Stimulated activated naive CD8-positive, alpha-beta T cell treated with anti-CD3 and anti-CD28 coated beads, Interleukin-15, amount 100 ng/mL, for 72 hours (primary cell): ENCODE data around the gene STX18.
"Not testable (repeated sequence)": the region's sequence is repeated elsewhere in the genome, so short reads cannot be mapped to it uniquely, and the experiment has no call there.

ENCODE experiments used
- ATAC-seq: fragments of 150-1000 bp; cut with Tn5 transposase; 2 replicates; pipeline ENCODE4 v1.10.0; 2021; ENCODE audit warnings: mild to moderate bottlenecking, moderate library complexity
- DNase-seq, 2 donors: peaks; one replicate each; pipeline ENCODE4 v3.0.0; 2021 to 2022
- H3K27ac Mint-ChIP-seq, 2 donors: one replicate each; pipeline ENCODE4 v1.8.0; 2022; ENCODE audit warnings: mild to moderate bottlenecking in 2 of 2, mixed read lengths in 2 of 2, moderate library complexity in 2 of 2
- H3K27me3 Mint-ChIP-seq: one replicate; pipeline ENCODE4 v1.8.0; 2022; ENCODE audit warnings: mixed read lengths
- H3K4me1 Mint-ChIP-seq: one replicate; pipeline ENCODE4 v1.8.0; 2022; ENCODE audit warnings: mild to moderate bottlenecking, mixed read lengths
- H3K4me3 Mint-ChIP-seq, 2 donors: one replicate each; pipeline ENCODE4 v1.8.0; 2022; ENCODE audit warnings: mild to moderate bottlenecking in 2 of 2, mixed read lengths in 2 of 2, moderate library complexity in 1 of 2
- H3K9me3 Mint-ChIP-seq, 2 donors: one replicate each; pipeline ENCODE4 v1.8.0; 2022; ENCODE audit warnings: mixed read lengths in 2 of 2

The STX18 gene

GRCh38 chr4:4481399-4481994, 60.4 kb downstream of the STX18 start:
- Mint-ChIP-seq H3K9me3 (no peaks in the 10 kb centered on the region), H3K27ac (no peak overlapping the region), H3K27me3 (no peaks in the 10 kb centered on the region), H3K4me3 (no peak overlapping the region), H3K4me1 (peaks cover 17% of the 10 kb centered on the region)
- DNase-seq: no peak
- no peak for ATAC-seq

- Mint-ChIP-seq H3K27ac (no peak overlapping the region), H3K4me3 (no peak overlapping the region)
- DNase-seq: no peak
These were observed 61.0 kb downstream of the STX18 start for GRCh38 chr4:4480685-4481398.

GRCh38 chr4:4480205-4480604, 61.6 kb downstream of the STX18 start:
- peaks cover 17% of the 10 kb centered on the region for H3K4me1 Mint-ChIP-seq
- H3K27me3 Mint-ChIP-seq: no peaks in the 10 kb centered on the region
- no peaks in the 10 kb centered on the region for H3K9me3 Mint-ChIP-seq
- no peak for ATAC-seq
- no peak overlapping the region for H3K4me3 Mint-ChIP-seq
- peak overlapping the region; percentile 5 for H3K27ac Mint-ChIP-seq
- no peak for DNase-seq

More at GRCh38 chr4:4480685-4481398, 61.0 kb downstream of the STX18 start:
- Mint-ChIP-seq H3K4me1 (peaks cover 17% of the 10 kb centered on the region), H3K27me3 (no peaks in the 10 kb centered on the region), H3K9me3 (no peaks in the 10 kb centered on the region)
- no peak for ATAC-seq

GRCh38 chr4:4479366-4479765, 62.5 kb downstream of the STX18 start:
- ATAC-seq: no peak
- H3K27ac Mint-ChIP-seq: no peak overlapping the region
- peaks cover 17% of the 10 kb centered on the region for H3K4me1 Mint-ChIP-seq
- H3K27me3 Mint-ChIP-seq: no peaks in the 10 kb centered on the region
- H3K4me3 Mint-ChIP-seq: no peak overlapping the region
- no peaks in the 10 kb centered on the region for H3K9me3 Mint-ChIP-seq
- DNase-seq: no peak

GRCh38 chr4:4477796-4478195, 64.1 kb downstream of the STX18 start:
- H3K27me3 Mint-ChIP-seq: no peaks in the 10 kb centered on the region
- peaks cover 20% of the 10 kb centered on the region for H3K4me1 Mint-ChIP-seq
- H3K27ac Mint-ChIP-seq: no peak overlapping the region
- H3K9me3 Mint-ChIP-seq: no peaks in the 10 kb centered on the region
- ATAC-seq: no peak
- DNase-seq: no peak
- no peak overlapping the region for H3K4me3 Mint-ChIP-seq

GRCh38 chr4:4477391-4477790, 64.5 kb downstream of the STX18 start:
- Mint-ChIP-seq H3K9me3 (no peaks in the 10 kb centered on the region), H3K27ac (peak overlapping the region in 1 of 2 donors; percentile 4), H3K27me3 (no peaks in the 10 kb centered on the region), H3K4me3 (no peak overlapping the region), H3K4me1 (peaks cover 17% of the 10 kb centered on the region)
- ATAC-seq: no peak
- DNase-seq: no peak

- Mint-ChIP-seq H3K27ac (no peak overlapping the region), H3K9me3 (no peaks in the 10 kb centered on the region), H3K27me3 (no peaks in the 10 kb centered on the region), H3K4me1 (peaks cover 10% of the 10 kb centered on the region), H3K4me3 (no peak overlapping the region)
- DNase-seq (no peak), ATAC-seq (no peak)
These were observed 67.4 kb downstream of the STX18 start for GRCh38 chr4:4474476-4474875.

- no peak overlapping the region for H3K4me3 Mint-ChIP-seq
These were observed 69.4 kb downstream of the STX18 start for GRCh38 chr4:4472344-4472958.

GRCh38 chr4:4471195-4471594, 70.7 kb downstream of the STX18 start:
- H3K27ac Mint-ChIP-seq: no peak overlapping the region
- ATAC-seq (no peak), DNase-seq (no peak)
- peaks cover 3 to 4% of the 10 kb centered on the region in 2 donors for H3K9me3 Mint-ChIP-seq
- H3K4me3 Mint-ChIP-seq: no peak overlapping the region
- H3K4me1 Mint-ChIP-seq: peaks cover 10% of the 10 kb centered on the region
- no peaks in the 10 kb centered on the region for H3K27me3 Mint-ChIP-seq

More at GRCh38 chr4:4472344-4472958, 69.4 kb downstream of the STX18 start:
- no peaks in the 10 kb centered on the region for H3K27me3 Mint-ChIP-seq
- DNase-seq: no peak
- no peak overlapping the region for H3K27ac Mint-ChIP-seq
- ATAC-seq: no peak
- no peaks in the 10 kb centered on the region for H3K9me3 Mint-ChIP-seq
- H3K4me1 Mint-ChIP-seq: peaks cover 10% of the 10 kb centered on the region

- Mint-ChIP-seq H3K27ac (no peak overlapping the region), H3K27me3 (no peaks in the 10 kb centered on the region), H3K4me3 (no peak overlapping the region), H3K9me3 (peaks cover 7 to 13% of the 10 kb centered on the region in 2 donors), H3K4me1 (peaks cover 13% of the 10 kb centered on the region)
- DNase-seq (no peak), ATAC-seq (no peak)
These were observed 71.6 kb downstream of the STX18 start for GRCh38 chr4:4470208-4470607.

- not testable (repeated sequence) for H3K27ac Mint-ChIP-seq, ATAC-seq
These were observed 76.6 kb downstream of the STX18 start for GRCh38 chr4:4465238-4465637.

GRCh38 chr4:4462970-4463369, 78.9 kb downstream of the STX18 start:
- Mint-ChIP-seq H3K27me3 (no peaks in the 10 kb centered on the region), H3K4me1 (peaks cover 31% of the 10 kb centered on the region), H3K27ac (no peak overlapping the region), H3K4me3 (no peak overlapping the region), H3K9me3 (peaks cover 10 to 17% of the 10 kb centered on the region in 2 donors)
- DNase-seq: no peak
- ATAC-seq: no peak

More at GRCh38 chr4:4465238-4465637, 76.6 kb downstream of the STX18 start:
- H3K4me3 Mint-ChIP-seq, DNase-seq, H3K27me3 Mint-ChIP-seq: not testable (repeated sequence)
- Mint-ChIP-seq H3K4me1 (peaks cover 30% of the 10 kb centered on the region), H3K9me3 (peaks cover 10 to 17% of the 10 kb centered on the region in 2 donors)

GRCh38 chr4:4461850-4462249, 80.0 kb downstream of the STX18 start:
- peak overlapping the region in 1 of 2 donors; percentile 79 for H3K27ac Mint-ChIP-seq
- DNase-seq: peak in 1 of 2 donors; percentile 17
- no peaks in the 10 kb centered on the region for H3K27me3 Mint-ChIP-seq
- ATAC-seq: peak; percentile 82
- H3K9me3 Mint-ChIP-seq: peaks cover 10 to 17% of the 10 kb centered on the region in 2 donors
- H3K4me3 Mint-ChIP-seq: peak overlapping the region; percentile 6 to 23
- H3K4me1 Mint-ChIP-seq: peaks cover 31% of the 10 kb centered on the region

- DNase-seq (no peak), ATAC-seq (no peak)
- peaks cover 7 to 13% of the 10 kb centered on the region in 2 donors for H3K9me3 Mint-ChIP-seq
- no peaks in the 10 kb centered on the region for H3K27me3 Mint-ChIP-seq
- no peak overlapping the region for H3K4me3 Mint-ChIP-seq
- H3K27ac Mint-ChIP-seq: no peak overlapping the region
- peaks cover 31% of the 10 kb centered on the region for H3K4me1 Mint-ChIP-seq
These were observed 80.7 kb downstream of the STX18 start for GRCh38 chr4:4461178-4461577.

- DNase-seq (peak in 1 of 2 donors; percentile 12), ATAC-seq (peak; percentile 79)
- Mint-ChIP-seq H3K27ac (no peak overlapping the region), H3K27me3 (no peaks in the 10 kb centered on the region), H3K9me3 (peaks cover 3 to 9% of the 10 kb centered on the region in 2 donors), H3K4me1 (peaks cover 31% of the 10 kb centered on the region), H3K4me3 (no peak overlapping the region)
These were observed 81.1 kb downstream of the STX18 start for GRCh38 chr4:4460759-4461158.

GRCh38 chr4:4459181-4459580, 82.7 kb downstream of the STX18 start:
- H3K27ac Mint-ChIP-seq: peak overlapping the region in 1 of 2 donors; percentile 86
- ATAC-seq (no peak), DNase-seq (no peak)
- no peaks in the 10 kb centered on the region for H3K27me3 Mint-ChIP-seq
- H3K9me3 Mint-ChIP-seq: no peaks in the 10 kb centered on the region
- H3K4me3 Mint-ChIP-seq: no peak overlapping the region
- H3K4me1 Mint-ChIP-seq: peaks cover 19% of the 10 kb centered on the region
